ENCODE data around the gene PREX1. TPM values are rescaled to one million over a fixed set of nuclear protein-coding genes. Genes with fewer than 3 reads are reported as not detected.

PREX1 gene
- total and polyA plus RNA-seq, 2 donors: 12.6 to 18.1 TPM

- Histone ChIP-seq H3K36me3 (ENCODE audit: insufficient read depth) (no peaks in the 10 kb centered on the region), H3K27ac (ENCODE audit: low read depth) (no peak overlapping the region)
- 93% methylated on average over 9 of the region's 9 CpGs for WGBS
Measured at GRCh38 chr20:48741669-48742068, 86.1 kb downstream of the PREX1 start.

GRCh38 chr20:48740712-48741111 lies 87.1 kb downstream of the PREX1 start:
- Histone ChIP-seq H3K36me3 (ENCODE audit: insufficient read depth) (no peaks in the 10 kb centered on the region), H3K4me1 (ENCODE audit: insufficient read depth) (no peaks in the 10 kb centered on the region)
- WGBS: 89% methylated on average over 6 of the region's 6 CpGs

More at GRCh38 chr20:48741669-48742068, 86.1 kb downstream of the PREX1 start:
- H3K4me1 ChIP-seq (ENCODE audit: insufficient read depth): no peaks in the 10 kb centered on the region
- H3K4me3 ChIP-seq (ENCODE audit: low read depth, low read length): no peak overlapping the region
- DNase-seq (ENCODE audit: extremely low spot score): no peak

GRCh38 chr20:48740292-48740649 lies 87.5 kb downstream of the PREX1 start:
- H3K36me3 ChIP-seq (ENCODE audit: insufficient read depth): no peaks in the 10 kb centered on the region
- 95% methylated on average over 2 of the region's 2 CpGs for WGBS
- H3K4me1 ChIP-seq (ENCODE audit: insufficient read depth): no peaks in the 10 kb centered on the region
- no peak overlapping the region for H3K27ac ChIP-seq (ENCODE audit: low read depth)
- DNase-seq (ENCODE audit: extremely low spot score): no peak
- no peak overlapping the region for H3K4me3 ChIP-seq (ENCODE audit: low read depth, low read length)

More at GRCh38 chr20:48740712-48741111, 87.1 kb downstream of the PREX1 start:
- Histone ChIP-seq H3K4me3 (ENCODE audit: low read depth, low read length) (no peak overlapping the region), H3K27ac (ENCODE audit: low read depth) (no peak overlapping the region)
- no peak for DNase-seq (ENCODE audit: extremely low spot score)

- Histone ChIP-seq H3K4me1 (ENCODE audit: insufficient read depth) (no peaks in the 10 kb centered on the region), H3K36me3 (ENCODE audit: insufficient read depth) (no peaks in the 10 kb centered on the region), H3K27ac (ENCODE audit: low read depth) (no peak overlapping the region), H3K4me3 (ENCODE audit: low read depth, low read length) (no peak overlapping the region)
- no peak for DNase-seq (ENCODE audit: extremely low spot score)
- WGBS: 74% methylated on average over 8 of the region's 8 CpGs
Measured at GRCh38 chr20:48739395-48740291, 88.2 kb downstream of the PREX1 start.

- DNase-seq (ENCODE audit: extremely low spot score): no peak
- Histone ChIP-seq H3K4me3 (ENCODE audit: low read depth, low read length) (no peak overlapping the region), H3K36me3 (ENCODE audit: insufficient read depth) (no peaks in the 10 kb centered on the region), H3K4me1 (ENCODE audit: insufficient read depth) (no peaks in the 10 kb centered on the region), H3K27ac (ENCODE audit: low read depth) (no peak overlapping the region)
- 44% methylated on average over 11 of the region's 11 CpGs for WGBS
Measured at GRCh38 chr20:48738399-48739304, 89.1 kb downstream of the PREX1 start.

GRCh38 chr20:48738094-48738398 lies 89.8 kb downstream of the PREX1 start:
- no peak for DNase-seq (ENCODE audit: extremely low spot score)
- no peak overlapping the region for H3K4me3 ChIP-seq (ENCODE audit: low read depth, low read length)
- no peaks in the 10 kb centered on the region for H3K4me1 ChIP-seq (ENCODE audit: insufficient read depth)
- H3K27ac ChIP-seq (ENCODE audit: low read depth): no peak overlapping the region
- no peaks in the 10 kb centered on the region for H3K36me3 ChIP-seq (ENCODE audit: insufficient read depth)
- 36% methylated on average over 3 of the region's 3 CpGs for WGBS

GRCh38 chr20:48737434-48738093 lies 90.2 kb downstream of the PREX1 start:
- no peak overlapping the region for H3K27ac ChIP-seq (ENCODE audit: low read depth)
- no peak for DNase-seq (ENCODE audit: extremely low spot score)
- H3K36me3 ChIP-seq (ENCODE audit: insufficient read depth): no peaks in the 10 kb centered on the region
- H3K4me1 ChIP-seq (ENCODE audit: insufficient read depth): no peaks in the 10 kb centered on the region
- no peak overlapping the region for H3K4me3 ChIP-seq (ENCODE audit: low read depth, low read length)
- 86% methylated on average over 8 of the region's 8 CpGs for WGBS

- Histone ChIP-seq H3K4me3 (ENCODE audit: low read depth, low read length) (no peak overlapping the region), H3K36me3 (ENCODE audit: insufficient read depth) (no peaks in the 10 kb centered on the region), H3K4me1 (ENCODE audit: insufficient read depth) (no peaks in the 10 kb centered on the region), H3K27ac (ENCODE audit: low read depth) (no peak overlapping the region)
- WGBS: 93% methylated on average over 2 of the region's 2 CpGs
- no peak for DNase-seq (ENCODE audit: extremely low spot score)
Measured at GRCh38 chr20:48736636-48737035, 91.2 kb downstream of the PREX1 start.

- H3K4me3 ChIP-seq (ENCODE audit: low read depth, low read length): no peak overlapping the region
- no peaks in the 10 kb centered on the region for H3K36me3 ChIP-seq (ENCODE audit: insufficient read depth)
- no peaks in the 10 kb centered on the region for H3K4me1 ChIP-seq (ENCODE audit: insufficient read depth)
- no peak overlapping the region for H3K27ac ChIP-seq (ENCODE audit: low read depth)
- no peak for DNase-seq (ENCODE audit: extremely low spot score)
Measured at GRCh38 chr20:48736231-48736630, 91.6 kb downstream of the PREX1 start.

GRCh38 chr20:48735112-48735511 lies 92.7 kb downstream of the PREX1 start:
- WGBS: 73% methylated on average over 5 of the region's 5 CpGs
- Histone ChIP-seq H3K36me3 (ENCODE audit: insufficient read depth) (no peaks in the 10 kb centered on the region), H3K4me1 (ENCODE audit: insufficient read depth) (no peaks in the 10 kb centered on the region), H3K4me3 (ENCODE audit: low read depth, low read length) (no peak overlapping the region), H3K27ac (ENCODE audit: low read depth) (no peak overlapping the region)
- no peak for DNase-seq (ENCODE audit: extremely low spot score)

- no peak for DNase-seq (ENCODE audit: extremely low spot score)
- WGBS: 94% methylated on average over 10 of the region's 10 CpGs
- Histone ChIP-seq H3K27ac (ENCODE audit: low read depth) (no peak overlapping the region), H3K4me1 (ENCODE audit: insufficient read depth) (no peaks in the 10 kb centered on the region), H3K4me3 (ENCODE audit: low read depth, low read length) (no peak overlapping the region), H3K36me3 (ENCODE audit: insufficient read depth) (no peaks in the 10 kb centered on the region)
Measured at GRCh38 chr20:48734104-48734749, 93.6 kb downstream of the PREX1 start.

GRCh38 chr20:48733296-48733790 lies 94.5 kb downstream of the PREX1 start:
- H3K4me1 ChIP-seq (ENCODE audit: insufficient read depth): no peaks in the 10 kb centered on the region
- DNase-seq (ENCODE audit: extremely low spot score): no peak
- no peak overlapping the region for H3K27ac ChIP-seq (ENCODE audit: low read depth)
- no peaks in the 10 kb centered on the region for H3K36me3 ChIP-seq (ENCODE audit: insufficient read depth)
- no peak overlapping the region for H3K4me3 ChIP-seq (ENCODE audit: low read depth, low read length)
- 78% methylated on average over 3 of the region's 3 CpGs for WGBS
